Osteocyte (in vitro differentiated cells): ENCODE measurements around the gene COL23A1. TPM values are rescaled to one million over a fixed set of nuclear protein-coding genes. Genes with fewer than 3 reads are reported as not detected.
A peak's percentile ranks its signal among the peaks of the same experiment; 100 is the strongest.

Experiments used
- DNase-seq: peaks from one replicate; pipeline ENCODE4 v3.0.0; 2021; ENCODE audit warnings: mixed read lengths; ENCODE audit not compliant: unreplicated experiment; ENCODE audit errors: extremely low spot score
- H3K27ac Mint-ChIP-seq: one replicate; pipeline ENCODE4 v1.8.0; 2021; ENCODE audit warnings: mild to moderate bottlenecking, mixed read lengths; ENCODE audit not compliant: unreplicated experiment
- H3K27me3 Mint-ChIP-seq: one replicate; pipeline ENCODE4 v1.8.0; 2021; ENCODE audit warnings: mixed read lengths; ENCODE audit not compliant: unreplicated experiment
- H3K36me3 Mint-ChIP-seq: one replicate; pipeline ENCODE4 v1.8.0; 2021; ENCODE audit warnings: mixed read lengths; ENCODE audit not compliant: unreplicated experiment
- H3K4me1 Mint-ChIP-seq: one replicate; pipeline ENCODE4 v1.8.0; 2021; ENCODE audit warnings: mixed read lengths; ENCODE audit not compliant: unreplicated experiment
- H3K4me3 Mint-ChIP-seq: one replicate; pipeline ENCODE4 v1.8.0; 2021; ENCODE audit warnings: mild to moderate bottlenecking, moderate library complexity, mixed read lengths; ENCODE audit not compliant: unreplicated experiment
- H3K9me3 Mint-ChIP-seq: one replicate; pipeline ENCODE4 v1.8.0; 2021; ENCODE audit warnings: mixed read lengths; ENCODE audit not compliant: unreplicated experiment
- CTCF ChIP-seq: fragments of 200-600 bp; sonication (generic); IDR thresholded peaks from 2 replicates; pipeline ENCODE4 v1.5.0; 2021; ENCODE audit warnings: antibody characterized with exemption, mild to moderate bottlenecking, moderate library complexity
- total RNA-seq: library from RNA; stranded (reverse); gene quantifications from 2 replicates; pipeline ENCODE4 v1.2.1, GENCODE V29; 2021

COL23A1 gene
- total RNA-seq, 1 donor from 2014 or later = not detected

GRCh38 chr5:178449163-178450070, 140.8 kb downstream of the COL23A1 start:
- TF ChIP-seq CTCF = no peak
- Mint-ChIP-seq H3K36me3 (no peaks in the 10 kb centered on the region), H3K27me3 (no peaks in the 10 kb centered on the region), H3K4me3 (no peak overlapping the region), H3K27ac (no peak overlapping the region), H3K9me3 (peaks cover 10% of the 10 kb centered on the region), H3K4me1 (no peaks in the 10 kb centered on the region)
- peak; percentile 48 for DNase-seq

DNA sequence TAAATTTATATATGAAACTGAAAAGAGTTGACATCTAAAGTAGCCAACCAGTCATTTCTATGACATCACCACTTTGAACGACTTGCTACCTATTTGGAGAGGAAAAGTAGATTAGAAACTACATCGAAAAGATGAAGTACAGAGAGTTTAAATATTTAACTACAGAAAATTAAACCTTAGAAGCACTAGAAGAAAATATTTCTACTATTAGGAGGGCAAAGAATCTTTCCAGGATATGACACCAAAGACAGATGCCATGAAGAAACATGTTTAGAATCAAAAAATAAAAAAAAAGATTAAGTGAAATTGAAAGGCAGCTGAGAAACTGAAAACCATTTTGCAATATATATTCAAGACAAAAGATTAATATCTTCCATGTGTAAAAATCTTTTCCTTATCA, 144.7 kb downstream of the COL23A1 start:
- no peak for DNase-seq
- no peak for TF ChIP-seq CTCF
- Mint-ChIP-seq H3K4me3 (no peak overlapping the region), H3K36me3 (no peaks in the 10 kb centered on the region), H3K27ac (no peak overlapping the region), H3K9me3 (peaks cover 10% of the 10 kb centered on the region), H3K4me1 (no peaks in the 10 kb centered on the region), H3K27me3 (no peaks in the 10 kb centered on the region)

GRCh38 chr5:178442405-178443257, 147.6 kb downstream of the COL23A1 start:
- Mint-ChIP-seq H3K27ac (no peak overlapping the region), H3K36me3 (no peaks in the 10 kb centered on the region), H3K9me3 (peaks cover 10% of the 10 kb centered on the region), H3K4me3 (no peak overlapping the region), H3K4me1 (no peaks in the 10 kb centered on the region), H3K27me3 (no peaks in the 10 kb centered on the region)
- peak; percentile 77 for DNase-seq
- TF ChIP-seq CTCF = no peak

GRCh38 chr5:178441486-178442270, 148.5 kb downstream of the COL23A1 start:
- Mint-ChIP-seq H3K27me3 (no peaks in the 10 kb centered on the region), H3K36me3 (no peaks in the 10 kb centered on the region), H3K4me3 (no peak overlapping the region), H3K9me3 (peaks cover 6% of the 10 kb centered on the region), H3K27ac (no peak overlapping the region), H3K4me1 (no peaks in the 10 kb centered on the region)
- peak; percentile 79 for DNase-seq
- no peak for TF ChIP-seq CTCF
